ENCODE measurements around the gene OR52B6.
"Not testable (repeated sequence)": the region's sequence is repeated elsewhere in the genome, so short reads cannot be mapped to it uniquely, and the experiment has no call there.

Gene OR52B6, protein sequence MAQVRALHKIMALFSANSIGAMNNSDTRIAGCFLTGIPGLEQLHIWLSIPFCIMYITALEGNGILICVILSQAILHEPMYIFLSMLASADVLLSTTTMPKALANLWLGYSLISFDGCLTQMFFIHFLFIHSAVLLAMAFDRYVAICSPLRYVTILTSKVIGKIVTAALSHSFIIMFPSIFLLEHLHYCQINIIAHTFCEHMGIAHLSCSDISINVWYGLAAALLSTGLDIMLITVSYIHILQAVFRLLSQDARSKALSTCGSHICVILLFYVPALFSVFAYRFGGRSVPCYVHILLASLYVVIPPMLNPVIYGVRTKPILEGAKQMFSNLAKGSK

GRCh38 chr11:5580577-5580976 is at the start of gene OR52B6:
OR52B6 (plus strand) TSS chr11:5580877; CDS start chr11:5580877, 0 bp downstream.
- no peak for DNase-seq

DNA sequence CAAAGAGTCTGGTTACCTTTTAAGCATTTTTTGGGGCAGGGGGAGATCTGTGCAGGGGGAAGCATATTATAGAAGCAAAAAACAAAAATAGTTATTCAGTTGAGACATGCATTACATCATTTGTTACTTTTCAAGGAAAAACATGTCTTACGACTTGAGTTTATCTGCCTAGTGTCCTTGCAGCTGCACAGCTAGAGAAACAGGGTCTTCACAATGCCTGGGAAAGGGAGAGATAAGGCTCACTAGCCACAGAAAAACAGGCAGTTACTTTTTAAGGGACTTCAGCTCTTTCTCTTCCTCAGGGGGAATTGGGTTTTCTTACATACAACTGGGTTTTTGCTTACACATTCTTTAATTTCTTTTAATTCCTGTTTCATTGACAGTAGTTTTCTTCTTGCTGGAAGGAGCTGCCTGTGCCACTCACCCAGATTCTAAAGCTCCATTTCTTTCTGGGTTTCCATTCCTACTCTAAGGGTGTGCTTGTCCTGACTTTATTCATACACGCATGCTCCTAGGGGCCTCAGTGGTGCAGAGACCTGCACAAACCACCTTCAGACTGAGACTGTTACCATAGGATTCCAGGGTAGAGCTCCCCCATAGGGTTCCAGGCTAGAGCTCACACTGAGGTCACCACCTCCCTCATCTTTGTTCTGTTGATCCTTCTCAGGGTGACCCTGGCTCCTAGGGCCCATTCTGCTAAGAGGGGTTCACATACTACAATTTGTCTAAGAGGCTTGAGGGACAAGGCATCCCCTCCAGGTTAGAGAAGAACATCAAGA is 49.4 kb upstream of the OR52B6 start:
- no peak for DNase-seq

- no peak for DNase-seq
Observed at GRCh38 chr11:5534046-5534445, 46.6 kb upstream of the OR52B6 start.

DNA sequence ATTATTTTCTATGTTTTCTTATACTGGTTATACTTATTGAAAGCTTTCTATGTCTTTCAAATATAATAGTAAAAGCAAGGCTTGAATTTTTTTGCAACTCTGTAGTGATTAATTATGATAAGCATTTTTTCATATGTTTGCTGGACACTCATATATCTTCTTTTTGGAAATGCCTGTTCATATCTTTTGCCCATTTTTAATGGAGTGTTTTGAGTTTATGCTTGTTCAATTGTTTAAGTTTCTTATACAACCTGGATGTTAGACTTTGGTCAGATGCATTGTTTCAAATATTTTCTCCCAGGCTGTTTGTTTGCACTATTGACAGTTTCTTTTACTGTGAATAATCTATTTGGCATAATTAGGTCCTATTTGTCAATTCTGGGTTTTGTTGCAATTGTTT is 44.2 kb upstream of the OR52B6 start:
- DNase-seq = no peak

DNA sequence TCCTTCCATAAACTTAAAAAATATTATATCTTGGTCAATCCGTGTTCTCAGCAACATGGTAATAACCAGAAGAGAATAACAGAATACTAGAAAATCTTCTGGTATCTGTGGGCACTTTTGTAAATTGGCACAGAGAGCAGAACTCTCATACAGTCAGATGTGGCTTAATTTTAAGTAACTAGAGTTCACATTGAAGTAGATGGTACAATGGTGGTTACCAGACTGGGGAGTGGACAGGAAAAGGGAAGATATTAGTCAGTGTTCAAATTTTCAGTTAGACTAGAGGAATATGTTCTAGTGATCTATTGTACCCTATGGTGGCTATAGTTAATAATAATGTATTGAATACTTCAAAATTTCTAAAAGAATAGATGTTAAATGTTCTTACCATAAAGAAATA is 39.2 kb upstream of the OR52B6 start:
- no peak for DNase-seq

DNA sequence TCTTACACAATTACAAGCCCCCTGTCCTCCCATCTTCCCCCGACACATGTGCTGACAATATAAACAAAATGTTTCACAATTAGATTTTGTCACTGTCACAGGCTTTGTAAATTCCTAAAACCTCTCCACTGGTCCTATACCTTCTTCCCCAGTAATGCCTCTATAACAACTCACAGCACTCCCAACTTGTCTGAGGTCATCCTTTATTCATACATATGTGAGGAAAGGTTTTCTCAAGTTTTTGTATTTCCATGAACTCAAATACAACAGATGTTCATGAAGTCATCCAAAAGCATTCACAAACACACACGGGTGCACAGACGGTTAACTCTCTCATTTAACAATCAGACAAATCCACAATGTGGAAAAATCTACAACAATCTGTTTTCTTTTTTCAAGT is 34.2 kb upstream of the OR52B6 start:
- no peak for DNase-seq

GRCh38 chr11:5547982-5548381 is 32.7 kb upstream of the OR52B6 start:
- no peak for DNase-seq

- no peak for DNase-seq
Observed at GRCh38 chr11:5548440-5548839, 32.2 kb upstream of the OR52B6 start, which contains the start of gene OR52H1. OR52H1 (minus strand) TSS chr11:5548540; CDS start chr11:5545505, 3,035 bp downstream.

- no peak for DNase-seq
Observed at GRCh38 chr11:5550440-5551095, 30.1 kb upstream of the OR52B6 start.

- no peak for DNase-seq
Observed at GRCh38 chr11:5553343-5553742, 27.3 kb upstream of the OR52B6 start.

DNA sequence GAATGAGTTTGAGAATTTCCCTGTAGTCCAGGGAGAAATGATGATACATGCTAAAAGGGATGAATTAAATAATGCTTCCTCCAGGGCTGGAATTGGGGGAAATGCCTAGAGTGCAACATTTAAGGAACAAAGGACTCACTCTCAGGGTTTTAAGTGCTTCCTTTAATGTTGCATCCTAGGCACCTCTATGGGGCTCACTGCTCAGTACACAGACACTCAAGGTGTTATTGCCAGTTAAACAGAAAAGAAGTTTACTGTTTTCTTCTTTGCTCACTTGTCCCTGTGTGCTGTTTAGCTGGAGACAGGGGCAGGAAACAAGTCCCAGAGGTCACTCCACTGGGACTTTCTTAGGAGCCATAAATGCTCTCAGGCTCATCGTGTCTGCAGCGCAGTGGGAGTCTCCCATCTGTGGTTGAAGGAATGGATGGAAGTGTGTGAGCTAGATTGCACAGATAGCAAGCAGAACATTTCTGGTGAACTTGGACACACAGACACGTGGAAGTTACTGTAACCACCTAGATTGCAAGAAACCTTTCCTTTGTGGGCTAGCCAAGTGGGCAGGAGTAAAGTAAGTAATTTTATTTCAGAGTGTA is 24.0 kb upstream of the OR52B6 start:
- DNase-seq = no peak

GRCh38 chr11:5557751-5558150 is 22.9 kb upstream of the OR52B6 start:
- DNase-seq = no peak

DNA sequence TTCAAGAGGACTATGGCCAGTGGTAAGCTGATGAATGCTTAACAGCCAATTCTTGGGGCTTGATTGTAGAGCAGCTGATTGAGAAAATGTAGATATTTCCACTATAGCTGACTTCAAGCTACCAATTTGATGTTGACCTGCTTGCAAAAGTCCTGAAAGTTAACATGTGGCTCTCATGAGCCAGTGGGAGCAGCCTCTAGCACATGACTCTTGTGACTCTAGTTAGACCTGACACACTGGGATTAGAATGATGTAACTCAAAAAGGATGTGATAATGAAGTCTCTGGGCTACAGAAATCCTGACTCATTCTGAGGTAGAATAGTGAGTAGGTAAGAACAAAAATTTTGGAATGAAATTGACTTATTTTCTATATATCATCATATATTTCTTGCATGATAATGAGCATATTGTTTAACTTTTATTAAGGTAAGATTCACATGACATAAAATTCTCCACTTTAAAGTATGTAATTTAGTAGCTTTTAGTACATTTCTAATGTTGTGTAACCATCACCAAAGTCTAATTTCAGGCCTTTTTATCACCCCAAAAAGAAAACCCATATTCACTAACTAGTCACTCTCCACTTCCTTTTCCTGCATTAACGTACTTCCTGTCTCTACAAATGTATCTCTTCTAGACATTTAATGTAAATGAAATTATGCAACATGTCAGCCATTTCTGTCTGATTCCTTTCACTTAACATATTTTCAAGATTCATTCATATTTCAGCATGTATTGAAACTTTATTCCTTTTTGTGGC is 16.2 kb upstream of the OR52B6 start:
- DNase-seq = no peak

DNA sequence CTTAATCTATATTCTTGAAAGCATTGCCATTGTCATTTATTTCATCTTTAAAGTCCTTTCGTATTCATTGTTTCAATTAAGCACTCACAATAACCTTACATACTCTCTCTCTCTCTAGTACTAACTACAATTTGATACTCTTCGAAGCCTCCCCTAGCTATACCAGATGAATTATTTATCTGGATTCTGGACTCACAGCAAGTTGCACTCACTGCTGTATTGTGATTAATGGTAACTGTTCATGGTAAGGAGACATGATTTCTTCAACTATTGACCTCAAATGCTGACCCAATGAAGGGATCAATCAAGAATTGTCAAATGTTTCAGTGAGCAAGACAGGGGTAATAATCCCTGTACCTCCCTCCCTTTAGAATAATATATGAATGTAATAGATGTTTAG is 6.0 kb upstream of the OR52B6 start:
- no peak for DNase-seq

GRCh38 chr11:5575152-5575551 is 5.5 kb upstream of the OR52B6 start:
- no peak for DNase-seq

DNA sequence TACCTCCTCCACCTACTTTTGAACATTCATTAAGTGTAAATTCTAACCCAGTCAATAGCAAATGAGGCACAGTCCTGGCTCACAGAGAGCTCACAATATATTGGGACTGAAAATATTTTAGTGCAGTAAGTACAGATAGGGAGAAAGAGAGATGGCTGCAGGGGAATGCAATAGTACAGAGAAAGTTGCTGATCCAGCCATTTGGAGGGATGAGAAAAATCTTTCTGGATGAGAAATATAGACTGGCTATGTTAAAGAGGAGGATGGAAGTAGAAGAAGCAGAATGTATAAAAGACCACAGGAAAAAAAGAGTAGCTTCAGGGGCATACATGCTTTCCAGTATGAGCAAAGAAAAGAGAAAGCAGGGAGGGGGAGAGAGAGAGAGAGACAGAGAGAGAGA is 3.6 kb upstream of the OR52B6 start:
- DNase-seq = no peak

DNA sequence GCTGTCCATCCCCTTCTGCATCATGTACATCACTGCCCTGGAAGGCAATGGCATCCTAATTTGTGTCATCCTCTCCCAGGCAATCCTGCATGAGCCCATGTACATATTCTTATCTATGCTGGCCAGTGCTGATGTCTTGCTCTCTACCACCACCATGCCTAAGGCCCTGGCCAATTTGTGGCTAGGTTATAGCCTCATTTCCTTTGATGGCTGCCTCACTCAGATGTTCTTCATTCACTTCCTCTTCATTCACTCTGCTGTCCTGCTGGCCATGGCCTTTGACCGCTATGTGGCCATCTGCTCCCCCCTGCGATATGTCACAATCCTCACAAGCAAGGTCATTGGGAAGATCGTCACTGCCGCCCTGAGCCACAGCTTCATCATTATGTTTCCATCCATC is 337 bp downstream of the OR52B6 start:
- no peak for DNase-seq

- DNase-seq = not testable (repeated sequence)
Observed at GRCh38 chr11:5584458-5584857, 3.8 kb downstream of the OR52B6 start.

DNA sequence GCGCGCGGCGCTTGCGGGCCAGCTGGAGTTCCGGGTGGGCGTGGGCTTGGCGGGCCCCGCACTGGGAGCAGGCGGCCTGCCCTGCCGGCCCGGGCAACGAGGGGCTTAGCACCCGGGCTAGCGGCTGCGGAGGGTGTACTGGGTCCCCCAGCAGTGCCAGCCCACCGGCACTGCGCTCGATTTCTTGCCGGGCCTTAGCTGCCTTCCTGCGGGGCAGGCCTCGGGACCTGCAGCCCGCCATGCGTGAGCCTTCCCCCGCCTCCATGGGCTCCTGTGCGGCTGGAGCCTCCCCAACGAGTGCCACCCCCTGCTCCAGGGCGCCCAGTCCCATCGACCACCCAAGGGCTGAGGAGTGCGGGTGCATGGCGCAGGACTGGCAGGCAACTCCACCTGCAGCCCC is 9.2 kb downstream of the OR52B6 start:
- not testable (repeated sequence) for DNase-seq

- DNase-seq = no peak
Observed at GRCh38 chr11:5591613-5592012, 10.9 kb downstream of the OR52B6 start.

- DNase-seq = no peak
Observed at GRCh38 chr11:5592615-5593014, 11.9 kb downstream of the OR52B6 start.

GRCh38 chr11:5593146-5593545 is 12.5 kb downstream of the OR52B6 start:
- no peak for DNase-seq

Measured in activated CD8-positive, alpha-beta memory T cell treated with anti-CD3 and anti-CD28 coated beads for 24 hours (primary cell).